Glutamatergic neuron (in vitro differentiated cells): ENCODE data around the gene SAXO1. TPM values are rescaled to one million over a fixed set of nuclear protein-coding genes. Genes with fewer than 3 reads are reported as not detected.

Source experiments
- DNase-seq: peaks from one replicate; pipeline ENCODE4 v3.0.0; 2022
- H3K27ac Mint-ChIP-seq: one replicate; pipeline ENCODE4 v1.8.0; 2020; ENCODE audit warnings: mild to moderate bottlenecking, mixed read lengths, inconsistent platforms; ENCODE audit not compliant: unreplicated experiment
- H3K27me3 Mint-ChIP-seq: one replicate; pipeline ENCODE4 v1.8.0; 2020; ENCODE audit warnings: mild to moderate bottlenecking, moderate library complexity, mixed read lengths, inconsistent platforms; ENCODE audit not compliant: unreplicated experiment
- H3K36me3 Mint-ChIP-seq: one replicate; pipeline ENCODE4 v1.8.0; 2020; ENCODE audit warnings: mild to moderate bottlenecking, mixed read lengths, inconsistent platforms; ENCODE audit not compliant: unreplicated experiment
- H3K4me1 Mint-ChIP-seq: one replicate; pipeline ENCODE4 v1.8.0; 2020; ENCODE audit warnings: mild to moderate bottlenecking, low read depth, mixed read lengths, inconsistent platforms; ENCODE audit not compliant: unreplicated experiment
- H3K4me3 Mint-ChIP-seq: one replicate; pipeline ENCODE4 v1.8.0; 2020; ENCODE audit warnings: mild to moderate bottlenecking, mixed read lengths, inconsistent platforms; ENCODE audit not compliant: unreplicated experiment
- H3K9me3 Mint-ChIP-seq: one replicate; pipeline ENCODE4 v1.8.0; 2020; ENCODE audit warnings: mild to moderate bottlenecking, moderate library complexity, mixed read lengths, inconsistent platforms; ENCODE audit not compliant: unreplicated experiment
- total RNA-seq: library from RNA; stranded (reverse); fragmentation: NEBNext Ultra II Directional; extraction: Animal tissue kit (Norgen Biotek cat#: 25700); gene quantifications from one replicate; pipeline ENCODE4 v1.2.1, GENCODE V29; 2021; ENCODE audit not compliant: unreplicated experiment
- TF ChIP-seq, protein P1 (sequence below): fragments of 200-600 bp; sonication (generic); IDR thresholded peaks from one replicate; pipeline ENCODE4 v1.5.0; 2021; ENCODE audit not compliant: partially characterized antibody, unreplicated experiment

The SAXO1 gene
- total RNA-seq, 1 donor from 2014 or later: 0.37 TPM

DNA sequence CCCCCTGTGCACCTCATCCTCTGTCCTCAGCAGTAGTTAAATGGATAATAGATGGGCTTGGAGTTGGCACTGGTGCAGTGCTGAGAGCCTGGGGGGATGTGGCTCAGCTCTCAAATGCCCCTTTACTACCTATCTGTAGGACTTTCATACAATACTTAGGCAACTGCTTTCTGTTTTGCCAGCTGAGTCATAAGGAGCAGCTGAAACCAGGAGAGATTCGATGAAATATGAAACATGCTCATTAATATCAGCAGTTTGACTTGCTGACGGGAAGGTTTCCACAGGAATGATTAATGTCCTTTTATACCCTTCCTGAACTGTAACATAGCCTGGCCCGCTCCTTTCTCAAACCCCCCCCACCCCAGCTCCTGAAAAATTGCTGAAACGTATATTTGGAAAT, 142.6 kb downstream of the SAXO1 start:
- Mint-ChIP-seq H3K27me3 (no peaks in the 10 kb centered on the region), H3K4me3 (no peak overlapping the region), H3K36me3 (no peaks in the 10 kb centered on the region), H3K4me1 (peaks cover 4% of the 10 kb centered on the region), H3K27ac (no peak overlapping the region), H3K9me3 (no peaks in the 10 kb centered on the region)
- TF ChIP-seq, protein P1, sequence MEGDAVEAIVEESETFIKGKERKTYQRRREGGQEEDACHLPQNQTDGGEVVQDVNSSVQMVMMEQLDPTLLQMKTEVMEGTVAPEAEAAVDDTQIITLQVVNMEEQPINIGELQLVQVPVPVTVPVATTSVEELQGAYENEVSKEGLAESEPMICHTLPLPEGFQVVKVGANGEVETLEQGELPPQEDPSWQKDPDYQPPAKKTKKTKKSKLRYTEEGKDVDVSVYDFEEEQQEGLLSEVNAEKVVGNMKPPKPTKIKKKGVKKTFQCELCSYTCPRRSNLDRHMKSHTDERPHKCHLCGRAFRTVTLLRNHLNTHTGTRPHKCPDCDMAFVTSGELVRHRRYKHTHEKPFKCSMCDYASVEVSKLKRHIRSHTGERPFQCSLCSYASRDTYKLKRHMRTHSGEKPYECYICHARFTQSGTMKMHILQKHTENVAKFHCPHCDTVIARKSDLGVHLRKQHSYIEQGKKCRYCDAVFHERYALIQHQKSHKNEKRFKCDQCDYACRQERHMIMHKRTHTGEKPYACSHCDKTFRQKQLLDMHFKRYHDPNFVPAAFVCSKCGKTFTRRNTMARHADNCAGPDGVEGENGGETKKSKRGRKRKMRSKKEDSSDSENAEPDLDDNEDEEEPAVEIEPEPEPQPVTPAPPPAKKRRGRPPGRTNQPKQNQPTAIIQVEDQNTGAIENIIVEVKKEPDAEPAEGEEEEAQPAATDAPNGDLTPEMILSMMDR: no peak
- DNase-seq: no peak

DNA sequence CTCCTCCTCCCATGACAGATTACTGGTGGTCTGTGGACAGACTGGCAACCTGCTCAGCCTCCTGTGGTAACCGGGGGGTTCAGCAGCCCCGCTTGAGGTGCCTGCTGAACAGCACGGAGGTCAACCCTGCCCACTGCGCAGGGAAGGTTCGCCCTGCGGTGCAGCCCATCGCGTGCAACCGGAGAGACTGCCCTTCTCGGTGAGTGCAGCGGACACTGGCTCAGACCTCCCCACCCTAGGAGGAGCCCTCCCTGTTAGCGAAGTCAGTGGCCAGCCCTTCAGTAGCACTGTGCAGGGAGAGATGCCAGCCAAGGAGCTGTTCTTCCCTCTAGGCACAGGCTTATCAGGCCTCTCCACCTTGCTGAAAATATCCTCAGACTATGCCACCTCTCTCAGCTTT, 143.5 kb downstream of the SAXO1 start:
- H3K27ac Mint-ChIP-seq: no peak overlapping the region

DNA sequence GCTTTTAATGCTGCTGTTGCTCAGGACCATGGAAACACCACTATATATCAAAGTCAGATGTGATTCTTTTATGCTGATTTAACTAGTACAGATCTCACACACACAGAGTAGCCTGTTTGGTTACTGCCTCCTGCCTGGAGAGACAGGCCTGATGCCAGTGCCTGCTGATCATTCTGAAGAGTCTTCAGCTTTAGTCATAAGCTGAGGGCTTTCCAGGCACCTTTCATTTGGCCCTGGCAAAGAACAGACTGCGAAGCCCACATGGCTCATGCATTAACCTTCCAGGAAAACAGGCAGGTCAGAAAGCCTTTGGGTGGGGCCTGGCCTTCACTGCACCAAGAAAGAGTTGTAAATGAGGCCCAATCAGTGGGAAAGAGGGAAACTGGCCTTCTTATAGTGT, 144.7 kb downstream of the SAXO1 start:
- Mint-ChIP-seq H3K27ac (no peak overlapping the region), H3K4me3 (no peak overlapping the region), H3K36me3 (peaks cover 5% of the 10 kb centered on the region), H3K27me3 (no peaks in the 10 kb centered on the region), H3K9me3 (no peaks in the 10 kb centered on the region), H3K4me1 (peaks cover 4% of the 10 kb centered on the region)
- DNase-seq: no peak
- TF ChIP-seq, protein P1: no peak

More for the DNA sequence above, 143.5 kb downstream of the SAXO1 start:
- Mint-ChIP-seq H3K27me3 (no peaks in the 10 kb centered on the region), H3K9me3 (no peaks in the 10 kb centered on the region), H3K4me3 (no peak overlapping the region), H3K36me3 (no peaks in the 10 kb centered on the region), H3K4me1 (peaks cover 4% of the 10 kb centered on the region)
- no peak for DNase-seq
- TF ChIP-seq, protein P1: no peak

DNA sequence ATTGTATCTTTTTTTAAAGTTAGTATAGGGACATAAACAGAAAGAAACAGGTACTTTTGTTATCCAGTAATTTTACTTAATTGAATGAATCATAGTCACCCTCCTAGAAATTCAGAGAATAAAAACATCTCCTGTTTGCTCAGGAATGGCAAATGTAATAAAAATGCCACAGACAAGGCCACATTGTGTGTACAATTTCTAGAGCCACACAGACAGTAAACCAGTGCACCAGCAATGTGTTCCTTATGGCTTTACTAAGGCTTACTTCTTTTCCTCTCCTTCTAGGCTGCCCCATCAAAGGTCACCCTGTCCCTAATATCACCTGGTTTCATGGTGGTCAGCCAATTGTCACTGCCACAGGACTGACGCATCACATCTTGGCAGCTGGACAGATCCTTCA, 145.5 kb downstream of the SAXO1 start:
- TF ChIP-seq, protein P1: no peak
- H3K27me3 Mint-ChIP-seq: no peaks in the 10 kb centered on the region

DNA sequence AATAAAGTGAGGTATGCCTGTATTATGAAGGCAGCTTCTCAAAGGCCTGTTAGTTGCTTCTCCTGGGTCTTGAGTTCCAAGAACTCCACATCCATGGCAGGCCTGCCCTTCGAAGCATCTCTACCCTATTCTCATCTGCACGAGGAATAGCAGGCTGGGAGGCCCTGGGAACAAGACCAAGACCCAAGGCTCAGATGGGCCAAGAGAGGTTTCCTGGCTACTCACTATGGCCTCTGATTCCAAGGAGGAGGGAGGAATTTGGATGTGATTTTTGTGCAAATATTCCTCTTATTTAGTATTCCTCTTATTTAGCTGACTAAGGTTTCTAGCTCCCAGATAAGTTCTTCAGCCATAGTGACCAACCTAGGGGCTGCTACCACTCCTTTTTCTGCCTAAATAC, 151.3 kb downstream of the SAXO1 start:
- no peaks in the 10 kb centered on the region for H3K27me3 Mint-ChIP-seq
- TF ChIP-seq, protein P1: no peak

More for the DNA sequence above, 145.5 kb downstream of the SAXO1 start:
- DNase-seq: no peak
- Mint-ChIP-seq H3K4me3 (no peak overlapping the region), H3K36me3 (peaks cover 9% of the 10 kb centered on the region), H3K4me1 (no peaks in the 10 kb centered on the region), H3K27ac (no peak overlapping the region), H3K9me3 (no peaks in the 10 kb centered on the region)

More for the DNA sequence above, 151.3 kb downstream of the SAXO1 start:
- no peak overlapping the region for H3K27ac Mint-ChIP-seq
- H3K4me3 Mint-ChIP-seq: no peak overlapping the region
- no peaks in the 10 kb centered on the region for H3K9me3 Mint-ChIP-seq
- no peak for DNase-seq
- peaks cover 9% of the 10 kb centered on the region for H3K36me3 Mint-ChIP-seq
- H3K4me1 Mint-ChIP-seq: no peaks in the 10 kb centered on the region
